Right lobe of liver (tissue), 6 donors: ENCODE data around the gene SERPINB10. TPM values are rescaled to one million over a fixed set of nuclear protein-coding genes. Genes with fewer than 3 reads are reported as not detected.
A peak's percentile ranks its signal among the peaks of the same experiment; 100 is the strongest.
"Not testable (repeated sequence)": the region's sequence is repeated elsewhere in the genome, so short reads cannot be mapped to it uniquely, and the experiment has no call there.

Source experiments
- ATAC-seq, 4 donors: fragments of 200-7000 bp; cut with Tn5 transposase; one replicate each; pipeline ENCODE4 v1.9.1; 2020; ENCODE audit warnings: mild to moderate bottlenecking in 4 of 4, moderate library complexity in 4 of 4
- DNase-seq, 3 donors: peaks; one replicate each; pipeline ENCODE4 v3.0.0-alpha.2; 2020
- H3K27ac ChIP-seq, 3 donors: fragments of 200-600 bp; one replicate each; pipeline ENCODE4 v1.8.0; 2022
- H3K27me3 ChIP-seq, 2 donors: fragments of 200-600 bp; one replicate each; pipeline ENCODE4 v1.8.0; 2022
- H3K36me3 ChIP-seq, 4 donors: fragments of 200-600 bp; sonication (generic) in 1 of 4; one replicate each; pipeline versions ENCODE4 v1.5.1 to v1.8.0; 2017 to 2022; ENCODE audit warnings: control low read depth in 1 of 4
- H3K4me1 ChIP-seq, 4 donors: fragments of 200-600 bp; sonication (generic) in 1 of 4; one replicate each; pipeline versions ENCODE4 v1.5.1 to v1.8.0; 2017 to 2022; ENCODE audit warnings: control low read depth in 1 of 4
- H3K4me3 ChIP-seq, 3 donors: fragments of 200-600 bp; one replicate each; pipeline ENCODE4 v1.8.0; 2022
- H3K9me3 ChIP-seq, 4 donors: fragments of 200-600 bp; sonication (generic) in 1 of 4; one replicate each; pipeline versions ENCODE4 v1.5.1 to v1.8.0; 2017 to 2022; ENCODE audit warnings: control low read depth in 1 of 4
- POLR2A ChIP-seq: fragments of 450-650 bp; IDR thresholded peaks from one replicate; pipeline ENCODE4 v1.6.1; 2017; ENCODE audit warnings: antibody characterized with exemption, mild to moderate bottlenecking
- WGBS: methylation state at CpG from one replicate; pipeline ENCODE4 v1.1.6; 2018; ENCODE audit warnings: low coverage, low lambda C conversion rate; ENCODE audit not compliant: insufficient coverage; ENCODE audit errors: missing lambda C conversion rate; 5-methylcytosine and 5-hydroxymethylcytosine counted together
- intact Hi-C, 2 donors: fragments of 100-400 bp; cut with DNase I; formaldehyde crosslinking; loops; one replicate each; pipeline versions ENCODE4 v1.11.2 to v1.14.1; 2022
- total RNA-seq, 6 experiments: library from RNA; depleted of rRNA in 2 of 6; stranded (reverse); fragments of >200 nt in 2 of 6; fragmentation: NEBNext Ultra II Directional in 3 of 6; extraction: Animal tissue kit (Norgen Biotek cat#: 25700) in 3 of 6; gene quantifications; one replicate each; pipeline versions ENCODE4 v1.1.0 to v1.2.4, GENCODE V29; 2016 to 2023
- TF ChIP-seq, protein P1 (sequence below), 4 donors: fragments of 200-600 bp in 3 of 4; fragments of 450-650 bp in 1 of 4; IDR thresholded peaks; one replicate each; pipeline versions ENCODE4 v1.5.1 to v1.8.0; 2016 to 2022; ENCODE audit warnings: antibody characterized with exemption in 4 of 4, mild to moderate bottlenecking in 2 of 4
- donor health status: DM: no; HTN: yes; CAD: no.
- donor health status: DM: no; HTN: no; CAD: no.
- donor health status: DM: no; HTN: no; CAD: no.
- donor health status: DM: no; HTN: yes; CAD: no.
- donor health status: DM: no; HTN: yes; CAD: no.

The SERPINB10 gene
- total RNA-seq, 6 experiments from 2014 or later, result 0.24 TPM; not detected in 5

DNA sequence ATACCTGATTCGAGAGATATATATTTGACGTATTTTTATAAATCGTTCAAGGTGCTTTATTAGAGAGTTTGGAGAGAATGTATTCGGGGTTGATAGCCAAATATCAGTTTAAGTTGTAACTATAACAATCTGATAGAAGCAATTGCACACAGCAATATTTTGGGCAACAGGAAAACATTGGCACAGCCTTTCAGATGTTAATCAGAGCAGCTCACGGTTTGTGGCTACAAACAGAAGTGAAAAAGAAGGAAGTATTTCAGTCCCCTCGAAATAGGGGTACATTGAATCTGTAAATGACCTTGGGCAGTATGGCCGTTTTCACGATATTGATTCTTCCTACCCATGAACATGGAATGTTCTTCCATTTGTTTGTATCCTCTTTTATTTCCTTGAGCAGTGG lies 20.6 kb downstream of the SERPINB10 start:
- H3K4me3 ChIP-seq, result no peak overlapping the region
- no peaks in the 10 kb centered on the region for H3K9me3 ChIP-seq
- H3K36me3 ChIP-seq, result no peaks in the 10 kb centered on the region
- DNase-seq (no peak), ATAC-seq (no peak)
- TF ChIP-seq, protein P1, sequence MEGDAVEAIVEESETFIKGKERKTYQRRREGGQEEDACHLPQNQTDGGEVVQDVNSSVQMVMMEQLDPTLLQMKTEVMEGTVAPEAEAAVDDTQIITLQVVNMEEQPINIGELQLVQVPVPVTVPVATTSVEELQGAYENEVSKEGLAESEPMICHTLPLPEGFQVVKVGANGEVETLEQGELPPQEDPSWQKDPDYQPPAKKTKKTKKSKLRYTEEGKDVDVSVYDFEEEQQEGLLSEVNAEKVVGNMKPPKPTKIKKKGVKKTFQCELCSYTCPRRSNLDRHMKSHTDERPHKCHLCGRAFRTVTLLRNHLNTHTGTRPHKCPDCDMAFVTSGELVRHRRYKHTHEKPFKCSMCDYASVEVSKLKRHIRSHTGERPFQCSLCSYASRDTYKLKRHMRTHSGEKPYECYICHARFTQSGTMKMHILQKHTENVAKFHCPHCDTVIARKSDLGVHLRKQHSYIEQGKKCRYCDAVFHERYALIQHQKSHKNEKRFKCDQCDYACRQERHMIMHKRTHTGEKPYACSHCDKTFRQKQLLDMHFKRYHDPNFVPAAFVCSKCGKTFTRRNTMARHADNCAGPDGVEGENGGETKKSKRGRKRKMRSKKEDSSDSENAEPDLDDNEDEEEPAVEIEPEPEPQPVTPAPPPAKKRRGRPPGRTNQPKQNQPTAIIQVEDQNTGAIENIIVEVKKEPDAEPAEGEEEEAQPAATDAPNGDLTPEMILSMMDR (IDR thresholded peaks at IDR 0.05), result no peak
- TF ChIP-seq POLR2A, result no peak
- H3K27me3 ChIP-seq, result no peaks in the 10 kb centered on the region
- H3K27ac ChIP-seq, result no peak overlapping the region
- 41% methylated on average over 8 of the region's 8 CpGs for WGBS
- H3K4me1 ChIP-seq, result no peaks in the 10 kb centered on the region
- intact Hi-C loops, result no loop called here

DNA sequence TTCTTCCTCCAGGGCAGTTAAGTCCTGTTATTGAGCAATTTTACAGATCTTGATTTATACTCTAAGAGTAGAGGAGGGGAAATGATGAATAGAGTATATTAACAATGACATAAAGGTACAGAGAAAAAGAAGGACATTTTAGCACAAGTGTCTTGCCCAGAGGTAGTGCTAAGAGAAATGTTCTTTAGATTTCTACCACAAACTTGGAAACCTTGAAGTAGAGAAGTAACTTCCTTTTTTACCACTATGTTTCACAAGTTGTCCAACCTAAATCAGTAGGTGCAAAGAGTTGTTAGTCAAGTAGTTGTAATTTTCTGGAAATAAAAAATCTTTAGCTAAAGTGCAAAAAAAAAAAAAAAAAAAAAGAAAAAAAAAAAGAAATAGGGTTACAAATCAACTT lies 21.6 kb downstream of the SERPINB10 start:
- ATAC-seq, H3K9me3 ChIP-seq, H3K4me3 ChIP-seq, H3K36me3 ChIP-seq, intact Hi-C loops, H3K27ac ChIP-seq, DNase-seq, H3K4me1 ChIP-seq, H3K27me3 ChIP-seq: not testable (repeated sequence)

DNA sequence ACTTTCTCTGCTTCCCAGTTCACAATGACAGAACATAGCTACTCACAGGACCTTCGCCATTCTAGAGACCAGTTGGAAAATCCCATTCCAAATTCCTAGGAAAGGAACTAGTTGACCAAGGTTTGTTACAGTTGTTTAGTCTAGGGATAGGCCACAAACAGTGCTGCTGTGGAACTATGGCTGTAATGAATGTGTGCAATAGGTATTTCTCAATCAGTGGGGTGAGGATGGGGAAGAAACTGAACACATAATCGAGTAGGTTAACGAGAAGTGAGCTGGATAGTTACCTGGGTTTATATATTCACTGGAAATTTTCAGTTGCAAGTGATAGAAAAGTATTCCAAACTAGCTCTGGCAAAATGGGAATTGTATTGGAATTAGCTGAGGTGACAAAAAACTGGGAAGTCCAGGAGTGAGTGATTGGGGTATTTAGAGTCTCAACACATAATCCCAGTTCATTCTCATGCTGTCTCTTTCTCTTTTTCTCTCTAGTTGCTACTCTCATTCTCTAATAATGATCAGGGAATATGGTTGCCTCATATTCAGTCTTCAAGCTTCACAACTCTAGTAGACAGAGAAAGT lies 23.1 kb downstream of the SERPINB10 start:
- DNase-seq (no peak), ATAC-seq (no peak)
- WGBS, result 63% methylated on average over 3 of the region's 3 CpGs
- Histone ChIP-seq H3K9me3 (no peaks in the 10 kb centered on the region), H3K27ac (no peak overlapping the region), H3K27me3 (no peaks in the 10 kb centered on the region), H3K4me3 (no peak overlapping the region), H3K4me1 (peaks cover 0 to 1% (median 0%) of the 10 kb centered on the region in 4 donors), H3K36me3 (no peaks in the 10 kb centered on the region)
- intact Hi-C loops, result no loop called here
- no peak for TF ChIP-seq POLR2A
- TF ChIP-seq, protein P1 (IDR thresholded peaks at IDR 0.05), result no peak

DNA sequence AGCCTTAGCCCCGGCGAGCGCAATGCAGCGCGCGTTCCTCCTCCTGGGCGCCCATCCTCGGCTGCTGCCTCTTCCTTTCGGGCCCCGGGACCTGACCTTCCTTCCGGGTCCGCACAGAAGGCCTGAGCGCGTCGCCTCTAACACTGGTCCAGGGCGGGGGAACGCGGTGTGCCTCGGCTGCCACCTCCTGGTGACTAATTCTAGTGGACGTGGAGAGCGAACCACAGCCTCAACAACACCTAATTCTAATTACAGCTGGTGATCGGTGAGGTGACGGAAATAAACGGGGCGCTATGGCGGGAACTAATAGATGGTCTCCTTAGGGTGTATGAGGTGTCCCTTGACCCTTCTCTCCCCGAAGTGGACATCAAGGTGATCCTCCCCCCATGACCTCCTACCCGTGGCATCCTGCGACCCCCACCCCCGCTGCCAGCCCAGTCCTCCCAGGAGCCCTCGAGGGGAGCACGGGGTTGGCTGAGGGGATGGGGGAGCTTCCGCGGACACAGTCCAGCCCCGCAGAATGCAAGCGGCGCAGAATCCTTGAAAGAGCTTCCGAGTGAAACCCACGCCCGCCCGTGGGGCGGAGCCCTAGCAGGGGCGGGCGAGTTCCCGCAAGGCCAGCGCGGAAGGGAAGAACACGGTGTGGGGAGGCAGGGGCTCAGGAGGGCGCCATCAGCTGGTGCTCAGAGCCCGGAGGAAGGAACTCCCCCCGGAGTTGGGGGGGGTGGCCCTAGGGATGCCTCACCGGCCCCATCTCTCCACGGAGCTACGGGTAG lies 28.6 kb downstream of the SERPINB10 start:
- intact Hi-C loops, result no loop called here
- H3K36me3 ChIP-seq, result no peaks in the 10 kb centered on the region
- peak; percentile 100 for ATAC-seq
- H3K9me3 ChIP-seq, result no peaks in the 10 kb centered on the region
- peak overlapping the region; percentile 28 to 44 (median 35) for H3K4me3 ChIP-seq
- WGBS, result under 1% methylated on average over 23 of the region's 54 CpGs
- peak; percentile 85 to 89 (median 88) for DNase-seq
- peaks cover 0 to 9% (median 0%) of the 10 kb centered on the region in 4 donors for H3K4me1 ChIP-seq
- TF ChIP-seq, protein P1 (IDR thresholded peaks at IDR 0.05), result peak; percentile 73 to 80 (median 75)
- no peak for TF ChIP-seq POLR2A
- no peak overlapping the region for H3K27ac ChIP-seq
- H3K27me3 ChIP-seq, result no peaks in the 10 kb centered on the region

DNA sequence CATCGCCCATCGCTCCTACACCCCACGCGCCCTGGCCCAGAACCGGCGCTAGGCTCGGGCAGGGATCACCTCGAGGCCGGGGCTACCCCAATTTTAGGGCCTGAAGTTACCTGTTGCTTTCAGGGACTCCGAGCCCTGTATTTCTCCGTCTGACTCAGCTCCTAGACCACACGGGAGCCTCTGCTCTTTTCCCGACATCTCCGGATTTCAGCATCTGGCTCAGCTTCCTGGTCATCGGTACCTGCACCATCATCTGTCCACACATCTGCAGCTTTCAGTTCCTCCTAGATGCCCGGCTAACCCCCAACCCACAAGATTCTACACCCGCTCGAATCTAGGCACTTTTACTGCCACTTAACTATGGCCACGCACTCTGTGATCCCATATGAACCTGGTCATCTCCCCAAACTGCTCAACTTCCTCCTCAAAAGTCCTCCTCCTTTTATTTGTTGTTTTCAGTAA lies 29.2 kb downstream of the SERPINB10 start:
- no peaks in the 10 kb centered on the region for H3K36me3 ChIP-seq
- 65% methylated on average over 6 of the region's 19 CpGs for WGBS
- peak overlapping the region in 1 of 3 donors; percentile 44 for H3K4me3 ChIP-seq
- no peaks in the 10 kb centered on the region for H3K27me3 ChIP-seq
- intact Hi-C loops, result no loop called here
- peaks cover 0 to 9% (median 0%) of the 10 kb centered on the region in 4 donors for H3K4me1 ChIP-seq
- ATAC-seq, result no peak
- no peak overlapping the region for H3K27ac ChIP-seq
- no peaks in the 10 kb centered on the region for H3K9me3 ChIP-seq
- TF ChIP-seq, protein P1 (IDR thresholded peaks at IDR 0.05), result no peak
- TF ChIP-seq POLR2A, result no peak
- DNase-seq, result no peak
